ENCODE data around the gene ATP6V0A1. TPM values are rescaled to one million over a fixed set of nuclear protein-coding genes. Genes with fewer than 3 reads are reported as not detected.

Gene ATP6V0A1
- total RNA-seq, 1 experiment from 2014 or later = 55.2 TPM

- TF ChIP-seq, protein P1, sequence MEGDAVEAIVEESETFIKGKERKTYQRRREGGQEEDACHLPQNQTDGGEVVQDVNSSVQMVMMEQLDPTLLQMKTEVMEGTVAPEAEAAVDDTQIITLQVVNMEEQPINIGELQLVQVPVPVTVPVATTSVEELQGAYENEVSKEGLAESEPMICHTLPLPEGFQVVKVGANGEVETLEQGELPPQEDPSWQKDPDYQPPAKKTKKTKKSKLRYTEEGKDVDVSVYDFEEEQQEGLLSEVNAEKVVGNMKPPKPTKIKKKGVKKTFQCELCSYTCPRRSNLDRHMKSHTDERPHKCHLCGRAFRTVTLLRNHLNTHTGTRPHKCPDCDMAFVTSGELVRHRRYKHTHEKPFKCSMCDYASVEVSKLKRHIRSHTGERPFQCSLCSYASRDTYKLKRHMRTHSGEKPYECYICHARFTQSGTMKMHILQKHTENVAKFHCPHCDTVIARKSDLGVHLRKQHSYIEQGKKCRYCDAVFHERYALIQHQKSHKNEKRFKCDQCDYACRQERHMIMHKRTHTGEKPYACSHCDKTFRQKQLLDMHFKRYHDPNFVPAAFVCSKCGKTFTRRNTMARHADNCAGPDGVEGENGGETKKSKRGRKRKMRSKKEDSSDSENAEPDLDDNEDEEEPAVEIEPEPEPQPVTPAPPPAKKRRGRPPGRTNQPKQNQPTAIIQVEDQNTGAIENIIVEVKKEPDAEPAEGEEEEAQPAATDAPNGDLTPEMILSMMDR (IDR thresholded peaks at IDR 0.05) = no peak
- TF ChIP-seq ZNF423 (CRISPR knock-in tag; IDR thresholded peaks at IDR 0.05) (no peak), ZNF263 (CRISPR knock-in tag; IDR thresholded peaks at IDR 0.05; ENCODE audit: low read depth) (no peak)
- TF ChIP-seq, protein P2, sequence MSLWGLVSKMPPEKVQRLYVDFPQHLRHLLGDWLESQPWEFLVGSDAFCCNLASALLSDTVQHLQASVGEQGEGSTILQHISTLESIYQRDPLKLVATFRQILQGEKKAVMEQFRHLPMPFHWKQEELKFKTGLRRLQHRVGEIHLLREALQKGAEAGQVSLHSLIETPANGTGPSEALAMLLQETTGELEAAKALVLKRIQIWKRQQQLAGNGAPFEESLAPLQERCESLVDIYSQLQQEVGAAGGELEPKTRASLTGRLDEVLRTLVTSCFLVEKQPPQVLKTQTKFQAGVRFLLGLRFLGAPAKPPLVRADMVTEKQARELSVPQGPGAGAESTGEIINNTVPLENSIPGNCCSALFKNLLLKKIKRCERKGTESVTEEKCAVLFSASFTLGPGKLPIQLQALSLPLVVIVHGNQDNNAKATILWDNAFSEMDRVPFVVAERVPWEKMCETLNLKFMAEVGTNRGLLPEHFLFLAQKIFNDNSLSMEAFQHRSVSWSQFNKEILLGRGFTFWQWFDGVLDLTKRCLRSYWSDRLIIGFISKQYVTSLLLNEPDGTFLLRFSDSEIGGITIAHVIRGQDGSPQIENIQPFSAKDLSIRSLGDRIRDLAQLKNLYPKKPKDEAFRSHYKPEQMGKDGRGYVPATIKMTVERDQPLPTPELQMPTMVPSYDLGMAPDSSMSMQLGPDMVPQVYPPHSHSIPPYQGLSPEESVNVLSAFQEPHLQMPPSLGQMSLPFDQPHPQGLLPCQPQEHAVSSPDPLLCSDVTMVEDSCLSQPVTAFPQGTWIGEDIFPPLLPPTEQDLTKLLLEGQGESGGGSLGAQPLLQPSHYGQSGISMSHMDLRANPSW (CRISPR knock-in tag; conservative IDR thresholded peaks at IDR 0.05; ENCODE audit: low read depth) = no peak
- TF ChIP-seq, protein P3, sequence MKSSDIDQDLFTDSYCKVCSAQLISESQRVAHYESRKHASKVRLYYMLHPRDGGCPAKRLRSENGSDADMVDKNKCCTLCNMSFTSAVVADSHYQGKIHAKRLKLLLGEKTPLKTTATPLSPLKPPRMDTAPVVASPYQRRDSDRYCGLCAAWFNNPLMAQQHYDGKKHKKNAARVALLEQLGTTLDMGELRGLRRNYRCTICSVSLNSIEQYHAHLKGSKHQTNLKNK (CRISPR knock-in tag; IDR thresholded peaks at IDR 0.05) = no peak
Measured at GRCh38 chr17:42525221-42525620, 66.5 kb downstream of the ATP6V0A1 start (continued).

DNA sequence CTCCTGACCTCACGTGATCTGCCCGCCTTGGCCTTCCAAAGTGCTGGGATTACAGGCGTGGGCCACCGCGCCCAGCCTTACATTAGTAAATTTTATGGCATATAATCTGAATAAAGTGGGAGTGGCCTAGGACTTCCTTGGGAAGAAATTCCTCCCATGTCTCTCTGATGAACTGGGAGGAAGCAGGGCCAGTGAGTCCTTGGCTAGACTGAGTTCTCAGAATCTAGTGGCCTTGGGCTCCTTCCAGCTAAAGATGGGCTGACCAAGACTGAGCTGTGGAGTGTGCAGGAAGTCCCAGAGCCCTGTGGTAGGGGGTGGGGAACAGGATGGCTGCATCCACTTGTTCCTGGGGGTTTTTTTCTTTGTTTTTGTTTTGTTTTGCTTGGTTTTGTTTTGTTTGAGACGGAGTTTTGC is 67.4 kb downstream of the ATP6V0A1 start:
- Mint-ChIP-seq H3K9me3 (no peaks in the 10 kb centered on the region), H3K27ac (no peak overlapping the region), H3K27me3 (ENCODE audit: low read depth) (peaks cover 13% of the 10 kb centered on the region), H3K4me1 (no peaks in the 10 kb centered on the region; the same call in 1 of the 2 replicates), H3K4me3 (no peak overlapping the region), H3K36me3 (peaks cover 10% of the 10 kb centered on the region)
- ChIA-PET CTCF (interaction anchor here (3.2 kb wide), 1 partner anchor 8 kb away, joined by 72 read pairs; no protein-coding TSS in a partner anchor), POLR2A (no interaction called here)
- ATAC-seq (no peak), DNase-seq (ENCODE audit: low spot score) (no peak)
- TF ChIP-seq NR3C1 (CRISPR knock-in tag; conservative IDR thresholded peaks at IDR 0.05; ENCODE audit: low read depth) = no peak
- no peak for TF ChIP-seq PRDM15 (CRISPR knock-in tag; IDR thresholded peaks at IDR 0.05)
- TF ChIP-seq, protein P4, sequence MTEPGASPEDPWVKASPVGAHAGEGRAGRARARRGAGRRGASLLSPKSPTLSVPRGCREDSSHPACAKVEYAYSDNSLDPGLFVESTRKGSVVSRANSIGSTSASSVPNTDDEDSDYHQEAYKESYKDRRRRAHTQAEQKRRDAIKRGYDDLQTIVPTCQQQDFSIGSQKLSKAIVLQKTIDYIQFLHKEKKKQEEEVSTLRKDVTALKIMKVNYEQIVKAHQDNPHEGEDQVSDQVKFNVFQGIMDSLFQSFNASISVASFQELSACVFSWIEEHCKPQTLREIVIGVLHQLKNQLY (CRISPR knock-in tag; IDR thresholded peaks at IDR 0.05) = no peak
- TF ChIP-seq ZNF219 (CRISPR knock-in tag; IDR thresholded peaks at IDR 0.05; ENCODE audit: borderline replicate concordance) = no peak
- no peak for TF ChIP-seq TCF7 (CRISPR knock-in tag; IDR thresholded peaks at IDR 0.05; ENCODE audit: low read depth)

GRCh38 chr17:42527932-42528331 is 69.3 kb downstream of the ATP6V0A1 start:
- H3K4me3 Mint-ChIP-seq = no peak overlapping the region
- no peak overlapping the region for H3K27ac Mint-ChIP-seq
- POLR2A ChIA-PET = interaction anchor here (0.6 to 1.1 kb wide), 4 partner anchors 10 to 194 kb away, joined by 3 to 6 read pairs (median 3); partner anchors contain the start of gene CAVIN1
- no peak for TF ChIP-seq GTF2I (CRISPR knock-in tag; conservative IDR thresholded peaks at IDR 0.05)
- no peak for TF ChIP-seq TEAD4 (CRISPR knock-in tag; IDR thresholded peaks at IDR 0.05)
- TF ChIP-seq, protein P5, sequence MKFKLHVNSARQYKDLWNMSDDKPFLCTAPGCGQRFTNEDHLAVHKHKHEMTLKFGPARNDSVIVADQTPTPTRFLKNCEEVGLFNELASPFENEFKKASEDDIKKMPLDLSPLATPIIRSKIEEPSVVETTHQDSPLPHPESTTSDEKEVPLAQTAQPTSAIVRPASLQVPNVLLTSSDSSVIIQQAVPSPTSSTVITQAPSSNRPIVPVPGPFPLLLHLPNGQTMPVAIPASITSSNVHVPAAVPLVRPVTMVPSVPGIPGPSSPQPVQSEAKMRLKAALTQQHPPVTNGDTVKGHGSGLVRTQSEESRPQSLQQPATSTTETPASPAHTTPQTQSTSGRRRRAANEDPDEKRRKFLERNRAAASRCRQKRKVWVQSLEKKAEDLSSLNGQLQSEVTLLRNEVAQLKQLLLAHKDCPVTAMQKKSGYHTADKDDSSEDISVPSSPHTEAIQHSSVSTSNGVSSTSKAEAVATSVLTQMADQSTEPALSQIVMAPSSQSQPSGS (CRISPR knock-in tag; IDR thresholded peaks at IDR 0.05; ENCODE audit: borderline replicate concordance, low read depth) = no peak
- TF ChIP-seq, protein P6, sequence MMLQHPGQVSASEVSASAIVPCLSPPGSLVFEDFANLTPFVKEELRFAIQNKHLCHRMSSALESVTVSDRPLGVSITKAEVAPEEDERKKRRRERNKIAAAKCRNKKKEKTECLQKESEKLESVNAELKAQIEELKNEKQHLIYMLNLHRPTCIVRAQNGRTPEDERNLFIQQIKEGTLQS (CRISPR knock-in tag; conservative IDR thresholded peaks at IDR 0.05) = no peak
- TF ChIP-seq JAZF1 (CRISPR knock-in tag; IDR thresholded peaks at IDR 0.05) = no peak
- no peak for TF ChIP-seq AR (CRISPR knock-in tag; IDR thresholded peaks at IDR 0.05)
- no peak for TF ChIP-seq CDX4 (CRISPR knock-in tag; IDR thresholded peaks at IDR 0.05; ENCODE audit: borderline replicate concordance)

More at GRCh38 chr17:42527932-42528331, 69.3 kb downstream of the ATP6V0A1 start:
- DNase-seq (ENCODE audit: low spot score) (no peak), ATAC-seq (no peak)
- Mint-ChIP-seq H3K36me3 (peaks cover 3% of the 10 kb centered on the region; the same call in 1 of the 2 replicates), H3K9me3 (no peaks in the 10 kb centered on the region), H3K27me3 (ENCODE audit: low read depth) (peaks cover 24% of the 10 kb centered on the region), H3K4me1 (peaks cover 4% of the 10 kb centered on the region)
- CTCF ChIA-PET = interaction anchor here (0.5 to 3.2 kb wide), 73 partner anchors 8 to 1599 kb away, joined by 3 to 72 read pairs (median 5); partner anchors contain the start of genes CAVIN1, DNAJC7, GHDC and HSPB9
